BJ (cell line): ENCODE results near the gene CAMKK1. TPM values are rescaled to one million over a fixed set of nuclear protein-coding genes. Genes with fewer than 3 reads are reported as not detected.

Experiments used
- CTCF ChIA-PET: fragments of 350-600 bp; formaldehyde crosslinking; extraction: SDS; loops from one replicate; lab custom pipeline; 2021; ENCODE audit warnings: antibody characterized with exemption, inconsistent platforms; lab: Yijun Ruan, JAX
- POLR2A ChIA-PET: fragments of 300-600 bp; sonication (Branson Sonifier 250); formaldehyde crosslinking; extraction: SDS; loops from one replicate; lab custom pipeline; 2021; ENCODE audit warnings: antibody characterized with exemption; lab: Charles Lee
- DNase-seq: peaks from one replicate; pipeline ENCODE4 v3.0.0-alpha.2; 2011; ENCODE audit warnings: low read depth
- H3K27me3 ChIP-seq: 2 replicates; pipeline ENCODE4 v1.6.0; 2011; ENCODE audit warnings: low read length; ENCODE audit not compliant: control insufficient read depth, insufficient read depth
- H3K36me3 ChIP-seq: 2 replicates; pipeline ENCODE4 v1.5.1; 2011; ENCODE audit warnings: low read length; ENCODE audit not compliant: control insufficient read depth, insufficient read depth
- H3K4me3 ChIP-seq: 2 replicates; pipeline ENCODE4 v1.5.1; 2011; ENCODE audit warnings: low read depth, mild to moderate bottlenecking, control low read depth, low read length
- CTCF ChIP-seq: IDR thresholded peaks from 2 replicates; pipeline ENCODE4 v1.5.1; 2011; ENCODE audit warnings: low read depth, mild to moderate bottlenecking, control low read depth, inconsistent platforms, low read length, moderate library complexity; ENCODE audit not compliant: insufficient read depth
- polyA plus RNA-seq: library from polyadenylated mRNA; depleted of rRNA; stranded (reverse); fragments of >200 nt; gene quantifications from 2 replicates; pipeline ENCODE4 v1.2.3, GENCODE V29; 2011

Gene CAMKK1
- polyA plus RNA-seq, 1 experiment = 6.1 TPM

GRCh38 chr17:3818786-3819185 is 74.1 kb downstream of the CAMKK1 start:
- Histone ChIP-seq H3K36me3 (peaks cover 15% of the 10 kb centered on the region), H3K4me3 (no peak overlapping the region), H3K27me3 (no peaks in the 10 kb centered on the region)
- POLR2A ChIA-PET = no interaction called here
- TF ChIP-seq CTCF = no peak
- CTCF ChIA-PET = interaction anchor here (1.4 kb wide), 1 partner anchor 84 kb away, joined by 3 read pairs; no protein-coding TSS in a partner anchor
- DNase-seq = no peak

- POLR2A ChIA-PET = no interaction called here
- TF ChIP-seq CTCF = no peak
- Histone ChIP-seq H3K4me3 (no peak overlapping the region), H3K27me3 (no peaks in the 10 kb centered on the region), H3K36me3 (peaks cover 19% of the 10 kb centered on the region)
- CTCF ChIA-PET = interaction anchor here (0.6 to 3.1 kb wide), 7 partner anchors 9 to 83 kb away, joined by 3 to 15 read pairs (median 3); no protein-coding TSS in a partner anchor
- no peak for DNase-seq
Observed at GRCh38 chr17:3817851-3818605, 74.8 kb downstream of the CAMKK1 start.

GRCh38 chr17:3815925-3816324 is 76.9 kb downstream of the CAMKK1 start:
- TF ChIP-seq CTCF = no peak
- no peak for DNase-seq
- ChIA-PET POLR2A (no interaction called here), CTCF (interaction anchor here (1.8 to 3.1 kb wide), 2 partner anchors 78 to 82 kb away, joined by 4 to 15 read pairs; no protein-coding TSS in a partner anchor)
- H3K36me3 ChIP-seq = peaks cover 26% of the 10 kb centered on the region
- H3K27me3 ChIP-seq = no peaks in the 10 kb centered on the region
- no peak overlapping the region for H3K4me3 ChIP-seq

- DNase-seq = no peak
- ChIA-PET CTCF (interaction anchor here (1.8 to 8.7 kb wide), 2 partner anchors 78 to 81 kb away, joined by 4 to 56 read pairs; no protein-coding TSS in a partner anchor), POLR2A (no interaction called here)
- H3K4me3 ChIP-seq = no peak overlapping the region
- H3K27me3 ChIP-seq = no peaks in the 10 kb centered on the region
- H3K36me3 ChIP-seq = peaks cover 29% of the 10 kb centered on the region
- no peak for TF ChIP-seq CTCF
Observed at GRCh38 chr17:3815122-3815521, 77.7 kb downstream of the CAMKK1 start.

GRCh38 chr17:3814361-3814760 is 78.5 kb downstream of the CAMKK1 start:
- ChIA-PET CTCF (interaction anchor here (1.8 to 8.7 kb wide), 2 partner anchors 77 to 80 kb away, joined by 4 to 56 read pairs; no protein-coding TSS in a partner anchor), POLR2A (no interaction called here)
- H3K4me3 ChIP-seq = no peak overlapping the region
- H3K36me3 ChIP-seq = peaks cover 30% of the 10 kb centered on the region
- TF ChIP-seq CTCF = no peak
- H3K27me3 ChIP-seq = no peaks in the 10 kb centered on the region
- no peak for DNase-seq
